HEK293T (cell line): ENCODE results near the gene GABBR2.

ENCODE experiments used
- BHLHE40 ChIP-seq: fragments of 450-650 bp; IDR thresholded peaks from 2 replicates; pipeline ENCODE4 v1.6.1; 2016; ENCODE audit warnings: mild to moderate bottlenecking, moderate library complexity, borderline replicate concordance
- CTBP1 ChIP-seq: fragments of 450-650 bp; IDR thresholded peaks from 2 replicates; pipeline ENCODE4 v1.6.1; 2016; ENCODE audit warnings: borderline replicate concordance
- ELF4 ChIP-seq: fragments of 450-650 bp; IDR thresholded peaks from 2 replicates; pipeline ENCODE4 v1.6.1; 2017; ENCODE audit warnings: antibody characterized with exemption
- FOXA1 ChIP-seq: fragments of 450-650 bp; IDR thresholded peaks from 2 replicates; pipeline ENCODE4 v1.6.1; 2016; ENCODE audit warnings: mild to moderate bottlenecking
- FOXK2 ChIP-seq: fragments of 450-650 bp; IDR thresholded peaks from 2 replicates; pipeline ENCODE4 v1.6.1; 2016; ENCODE audit warnings: mild to moderate bottlenecking
- FOXM1 ChIP-seq: fragments of 450-650 bp; IDR thresholded peaks from 2 replicates; pipeline ENCODE4 v1.6.1; 2017; ENCODE audit warnings: mild to moderate bottlenecking, borderline replicate concordance
- HDGF ChIP-seq: fragments of 450-650 bp; IDR thresholded peaks from 2 replicates; pipeline ENCODE4 v1.6.1; 2017; ENCODE audit warnings: antibody characterized with exemption, borderline replicate concordance
- L3MBTL2 ChIP-seq: fragments of 450-650 bp; conservative IDR thresholded peaks from 2 replicates; pipeline ENCODE4 v1.6.1; 2016; ENCODE audit warnings: mild to moderate bottlenecking
- NFRKB ChIP-seq: fragments of 450-650 bp; IDR thresholded peaks from 2 replicates; pipeline ENCODE4 v1.6.1; 2016; ENCODE audit warnings: mild to moderate bottlenecking, moderate library complexity
- PKNOX1 ChIP-seq: fragments of 450-650 bp; IDR thresholded peaks from 2 replicates; pipeline ENCODE4 v1.6.1; 2016
- SP1 ChIP-seq: fragments of 450-650 bp; IDR thresholded peaks from 2 replicates; pipeline ENCODE4 v1.6.1; 2017
- SUZ12 ChIP-seq: fragments of 450-650 bp; IDR thresholded peaks from 2 replicates; pipeline ENCODE4 v1.6.1; 2016; ENCODE audit warnings: mild to moderate bottlenecking
- TARDBP ChIP-seq: fragments of 450-650 bp; IDR thresholded peaks from 2 replicates; pipeline ENCODE4 v1.6.1; 2016
- ZNF384 ChIP-seq: fragments of 450-650 bp; IDR thresholded peaks from 2 replicates; pipeline ENCODE4 v1.6.1; 2016

- TF ChIP-seq FOXA1 (no peak), FOXK2 (no peak), SP1 (no peak), FOXM1 (no peak), PKNOX1 (no peak), BHLHE40 (no peak), CTBP1 (no peak), L3MBTL2 (no peak), NFRKB (no peak), TARDBP (no peak), SUZ12 (no peak), ZNF384 (no peak), HDGF (no peak), ELF4 (no peak)
These were observed 176.2 kb downstream of the GABBR2 start for GRCh38 chr9:98532574-98532973.
